GM23248 (cell line): ENCODE measurements around the gene WFIKKN1. TPM values are rescaled to one million over a fixed set of nuclear protein-coding genes. Genes with fewer than 3 reads are reported as not detected.

Experiments used
- DNase-seq: peaks from one replicate; pipeline ENCODE4 v3.0.0-alpha.2; 2015
- H2AFZ ChIP-seq: fragments of 200-600 bp; sonication (generic); 2 replicates; pipeline ENCODE4 v1.6.1; 2016; ENCODE audit warnings: antibody characterized with exemption
- H3F3A ChIP-seq: fragments of 200-600 bp; sonication (generic); 2 replicates; pipeline ENCODE4 v1.6.1; 2016; ENCODE audit warnings: mild to moderate bottlenecking, antibody characterized with exemption, mixed run types; ENCODE audit not compliant: insufficient read depth
- H3K27ac ChIP-seq: fragments of 200-600 bp; sonication (generic); 2 replicates; pipeline ENCODE4 v1.5.1; 2016; ENCODE audit warnings: mild to moderate bottlenecking
- H3K27me3 ChIP-seq: fragments of 200-600 bp; sonication (generic); replicated peaks from 2 replicates; pipeline ENCODE4 v1.6.1; 2016; ENCODE audit warnings: mild to moderate bottlenecking; ENCODE audit not compliant: insufficient read depth
- H3K36me3 ChIP-seq: fragments of 200-600 bp; sonication (generic); 2 replicates; pipeline ENCODE4 v1.6.1; 2016; ENCODE audit warnings: low read depth, mild to moderate bottlenecking
- H3K4me1 ChIP-seq: fragments of 200-600 bp; sonication (generic); 2 replicates; pipeline ENCODE4 v1.6.1; 2016; ENCODE audit warnings: mild to moderate bottlenecking; ENCODE audit not compliant: insufficient read depth
- H3K4me2 ChIP-seq: fragments of 200-600 bp; sonication (generic); one replicate; pipeline ENCODE4 v1.6.1; 2016; ENCODE audit warnings: mild to moderate bottlenecking; ENCODE audit not compliant: unreplicated experiment
- H3K4me3 ChIP-seq: fragments of 200-600 bp; sonication (generic); 2 replicates; pipeline ENCODE4 v1.5.1; 2016; ENCODE audit warnings: mild to moderate bottlenecking
- H3K79me2 ChIP-seq: fragments of 200-600 bp; sonication (generic); 2 replicates; pipeline ENCODE4 v1.6.1; 2016; ENCODE audit warnings: mild to moderate bottlenecking; ENCODE audit not compliant: insufficient read depth
- H3K9ac ChIP-seq: fragments of 200-600 bp; sonication (generic); 2 replicates; pipeline ENCODE4 v1.6.1; 2016; ENCODE audit warnings: mild to moderate bottlenecking
- H3K9me2 ChIP-seq: fragments of 200-600 bp; sonication (generic); 2 replicates; pipeline ENCODE4 v1.6.1; 2016; ENCODE audit warnings: mixed run types, mild to moderate bottlenecking, moderate library complexity; ENCODE audit not compliant: insufficient read depth
- H3K9me3 ChIP-seq: fragments of 200-600 bp; sonication (generic); one replicate; pipeline ENCODE4 v1.6.1; 2017; ENCODE audit warnings: low read depth
- H4K20me1 ChIP-seq: fragments of 200-600 bp; sonication (generic); 2 replicates; pipeline ENCODE4 v1.6.0; 2016; ENCODE audit not compliant: insufficient read depth
- EZH2 ChIP-seq: fragments of 200-600 bp; sonication (generic); IDR thresholded peaks from 2 replicates; pipeline ENCODE4 v1.6.1; 2018; ENCODE audit warnings: antibody characterized with exemption, mild to moderate bottlenecking; ENCODE audit not compliant: insufficient read depth, poor library complexity, severe bottlenecking
- EZH2phosphoT487 ChIP-seq: fragments of 200-600 bp; sonication (generic); IDR thresholded peaks from 2 replicates; pipeline ENCODE4 v1.6.1; 2018; ENCODE audit warnings: antibody characterized with exemption, moderate library complexity, mild to moderate bottlenecking, low read depth; ENCODE audit not compliant: insufficient read depth
- WGBS, 2 experiments: methylation state at CpG; one replicate each; pipeline ENCODE4 v1.1.6; 2015 to 2017; ENCODE audit warnings: low lambda C conversion rate in 2 of 2, low coverage in 1 of 2; ENCODE audit errors: missing lambda C conversion rate in 2 of 2; 5-methylcytosine and 5-hydroxymethylcytosine counted together
- in situ Hi-C: fragments of 300-500 bp; cut with MboI; formaldehyde crosslinking; loops from 2 replicates; pipeline ENCODE4 v1.15.0; 2020
- polyA plus RNA-seq: library from polyadenylated mRNA; unstranded; fragments of >200 nt; fragmentation: Nextera tagmentation; extraction: Ambion mirVana; gene quantifications from 2 replicates; pipeline ENCODE4 v1.2.1, GENCODE V29; 2016
- total RNA-seq: library from RNA; depleted of rRNA; stranded (reverse); fragments of >200 nt; shearing (Covaris generic); gene quantifications from 2 replicates; pipeline ENCODE4 v1.2.3, GENCODE V29; 2014

WFIKKN1 gene
- total and polyA plus RNA-seq, 2 experiments from 2014 or later = not detected

GRCh38 chr16:660132-660458 lies 29.3 kb downstream of the WFIKKN1 start:
- H4K20me1 ChIP-seq = no peaks in the 10 kb centered on the region
- no peak for DNase-seq
- no peaks in the 10 kb centered on the region for H3K9me2 ChIP-seq
- no peak overlapping the region for H3K4me2 ChIP-seq
- no peak for TF ChIP-seq EZH2
- no peak for TF ChIP-seq EZH2phosphoT487
- H3K36me3 ChIP-seq = no peaks in the 10 kb centered on the region
- no peaks in the 10 kb centered on the region for H3K4me1 ChIP-seq
- no peak overlapping the region for H2AFZ ChIP-seq
- no peaks in the 10 kb centered on the region for H3K27me3 ChIP-seq
- no peak overlapping the region for H3K9ac ChIP-seq
- H3K79me2 ChIP-seq = no peaks in the 10 kb centered on the region
- no peak overlapping the region for H3K27ac ChIP-seq
- H3K4me3 ChIP-seq = no peak overlapping the region
- no peaks in the 10 kb centered on the region for H3K9me3 ChIP-seq
- H3F3A ChIP-seq = no peaks in the 10 kb centered on the region
- in situ Hi-C loops = no loop called here
- WGBS, 2 experiments = 79 to 95% methylated on average over 3 to 6 of the region's 6 CpGs

GRCh38 chr16:660459-661183 lies 29.8 kb downstream of the WFIKKN1 start:
- H3K9me2 ChIP-seq = no peaks in the 10 kb centered on the region
- H3K4me1 ChIP-seq = no peaks in the 10 kb centered on the region
- H3K36me3 ChIP-seq = no peaks in the 10 kb centered on the region
- H2AFZ ChIP-seq = no peak overlapping the region
- H3K4me2 ChIP-seq = no peak overlapping the region
- H4K20me1 ChIP-seq = no peaks in the 10 kb centered on the region
- no peaks in the 10 kb centered on the region for H3K9me3 ChIP-seq
- H3K79me2 ChIP-seq = no peaks in the 10 kb centered on the region
- H3K27me3 ChIP-seq = no peaks in the 10 kb centered on the region
- 72 to 74% methylated on average over 27 to 34 of the region's 43 CpGs for WGBS, 2 experiments
- in situ Hi-C loops = no loop called here
- no peak overlapping the region for H3K9ac ChIP-seq
- no peak overlapping the region for H3K4me3 ChIP-seq
- no peaks in the 10 kb centered on the region for H3F3A ChIP-seq
- DNase-seq = peak; percentile 59
- H3K27ac ChIP-seq = no peak overlapping the region
- TF ChIP-seq EZH2 = no peak
- no peak for TF ChIP-seq EZH2phosphoT487

GRCh38 chr16:661184-661821 lies 30.5 kb downstream of the WFIKKN1 start:
- H3F3A ChIP-seq = no peaks in the 10 kb centered on the region
- DNase-seq = no peak
- H3K9ac ChIP-seq = no peak overlapping the region
- no peaks in the 10 kb centered on the region for H3K9me3 ChIP-seq
- H3K36me3 ChIP-seq = no peaks in the 10 kb centered on the region
- H3K9me2 ChIP-seq = no peaks in the 10 kb centered on the region
- no peak overlapping the region for H3K4me3 ChIP-seq
- no peaks in the 10 kb centered on the region for H3K4me1 ChIP-seq
- no peaks in the 10 kb centered on the region for H4K20me1 ChIP-seq
- TF ChIP-seq EZH2phosphoT487 (no peak), EZH2 (no peak)
- no peaks in the 10 kb centered on the region for H3K27me3 ChIP-seq
- H3K79me2 ChIP-seq = no peaks in the 10 kb centered on the region
- in situ Hi-C loops = no loop called here
- 93% methylated on average over 32 to 35 of the region's 35 CpGs for WGBS, 2 experiments
- H3K27ac ChIP-seq = no peak overlapping the region
- H2AFZ ChIP-seq = no peak overlapping the region
- H3K4me2 ChIP-seq = no peak overlapping the region

- no peak overlapping the region for H3K4me3 ChIP-seq
- no peak for DNase-seq
- H3K4me2 ChIP-seq = no peak overlapping the region
- H2AFZ ChIP-seq = no peak overlapping the region
- H4K20me1 ChIP-seq = no peaks in the 10 kb centered on the region
- H3K27me3 ChIP-seq = no peaks in the 10 kb centered on the region
- H3K36me3 ChIP-seq = no peaks in the 10 kb centered on the region
- H3K9me2 ChIP-seq = no peaks in the 10 kb centered on the region
- H3K9me3 ChIP-seq = no peaks in the 10 kb centered on the region
- no peaks in the 10 kb centered on the region for H3F3A ChIP-seq
- in situ Hi-C loops = no loop called here
- H3K9ac ChIP-seq = no peak overlapping the region
- WGBS, 2 experiments = 92 to 93% methylated on average over 15 to 19 of the region's 19 CpGs
- no peaks in the 10 kb centered on the region for H3K79me2 ChIP-seq
- TF ChIP-seq EZH2 (no peak), EZH2phosphoT487 (no peak)
- no peaks in the 10 kb centered on the region for H3K4me1 ChIP-seq
- no peak overlapping the region for H3K27ac ChIP-seq
Observed at GRCh38 chr16:662095-662494, 31.3 kb downstream of the WFIKKN1 start.
